CD4-positive, alpha-beta T cell treated with Interferon alpha-2 for 1 hour (primary cell): ENCODE data around the gene SLC39A8.

Source experiments
- DNase-seq, 2 donors: peaks; one replicate each; pipeline ENCODE4 v3.0.0-alpha.2; 2020 to 2022

The SLC39A8 gene

DNA sequence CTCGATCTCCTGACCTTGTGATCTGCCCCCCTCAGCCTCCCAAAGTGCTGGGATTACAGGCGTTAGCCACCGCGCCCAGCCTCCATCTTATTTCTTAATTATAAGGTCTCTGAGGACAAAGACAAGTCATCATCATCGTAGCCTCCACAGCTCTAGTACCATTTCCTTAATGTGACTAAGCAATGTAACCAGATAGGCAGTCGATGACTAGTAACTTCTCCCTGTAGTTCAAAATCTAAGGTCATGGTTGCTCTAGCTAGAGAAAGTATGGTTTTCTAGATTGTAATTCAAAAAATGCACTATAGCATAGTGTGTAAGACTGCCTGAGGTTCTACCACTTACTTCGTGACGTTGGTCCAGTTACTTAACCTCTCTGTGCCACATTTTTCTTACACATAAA, 6.9 kb downstream of the SLC39A8 start:
- no peak for DNase-seq

GRCh38 chr4:102335616-102336015, 9.7 kb downstream of the SLC39A8 start:
- peak in 1 of 2 donors; percentile 12 for DNase-seq

- DNase-seq: no peak
Measured at GRCh38 chr4:102334624-102335023, 10.7 kb downstream of the SLC39A8 start.

DNA sequence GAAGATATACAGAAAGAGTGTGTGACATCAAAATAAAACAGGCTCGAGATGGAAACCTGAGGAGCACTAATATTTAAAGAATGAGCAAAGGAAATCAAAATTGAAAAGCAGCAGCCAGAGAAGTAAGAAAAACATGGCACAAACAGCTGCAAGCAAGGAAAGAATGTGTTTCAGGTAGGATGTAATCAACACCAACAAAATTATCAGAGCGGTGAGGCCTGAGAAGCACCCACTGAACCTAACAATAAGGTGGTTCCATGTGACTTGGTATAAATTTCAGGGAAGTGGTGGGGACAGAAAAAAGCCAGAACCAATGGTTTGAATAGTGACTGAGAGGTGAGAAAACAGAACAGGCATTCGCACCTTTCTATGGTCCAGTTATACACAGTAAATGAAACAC, 11.5 kb downstream of the SLC39A8 start:
- DNase-seq: no peak

DNA sequence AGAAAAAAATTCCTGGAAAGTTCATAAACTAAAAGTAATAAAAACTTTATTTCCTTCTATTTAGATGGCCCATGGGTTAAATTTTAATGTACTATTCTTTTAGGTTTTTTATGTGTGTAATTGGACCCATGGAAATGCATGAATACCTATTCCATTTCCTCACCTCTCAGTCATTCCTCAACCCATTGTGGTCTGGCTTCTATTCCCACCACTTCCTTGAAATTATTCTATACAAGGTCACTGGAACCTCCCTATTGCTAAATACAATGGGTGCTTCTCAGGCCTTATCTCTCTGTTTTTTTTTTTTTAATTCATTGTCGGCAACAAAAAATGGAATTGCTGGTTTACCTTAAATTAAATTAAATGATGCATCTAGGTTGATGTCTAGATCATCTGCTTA, 17.2 kb downstream of the SLC39A8 start:
- DNase-seq: no peak

- no peak for DNase-seq
Measured at GRCh38 chr4:102326951-102327350, 18.3 kb downstream of the SLC39A8 start.

GRCh38 chr4:102324730-102325129, 20.6 kb downstream of the SLC39A8 start:
- no peak for DNase-seq

DNA sequence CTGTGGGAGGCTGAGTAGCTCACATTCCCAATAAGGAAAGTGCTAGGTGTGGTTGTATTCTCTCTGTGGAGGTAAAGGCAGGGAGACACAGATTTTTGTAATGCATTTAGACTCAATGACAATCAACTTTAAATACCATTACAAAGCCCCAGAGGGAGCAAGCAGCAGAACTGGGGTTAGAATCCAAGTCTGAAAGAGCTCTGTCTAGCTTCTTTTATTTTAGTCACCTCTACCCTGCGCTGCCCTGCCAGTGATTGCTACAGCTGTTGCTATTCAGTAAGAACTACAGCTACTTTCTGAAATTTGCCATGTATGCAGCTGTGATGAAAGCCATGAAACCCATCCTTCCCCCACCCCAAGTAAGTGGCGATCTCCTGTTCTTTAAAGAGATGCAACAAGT, 22.5 kb downstream of the SLC39A8 start:
- DNase-seq: no peak

DNA sequence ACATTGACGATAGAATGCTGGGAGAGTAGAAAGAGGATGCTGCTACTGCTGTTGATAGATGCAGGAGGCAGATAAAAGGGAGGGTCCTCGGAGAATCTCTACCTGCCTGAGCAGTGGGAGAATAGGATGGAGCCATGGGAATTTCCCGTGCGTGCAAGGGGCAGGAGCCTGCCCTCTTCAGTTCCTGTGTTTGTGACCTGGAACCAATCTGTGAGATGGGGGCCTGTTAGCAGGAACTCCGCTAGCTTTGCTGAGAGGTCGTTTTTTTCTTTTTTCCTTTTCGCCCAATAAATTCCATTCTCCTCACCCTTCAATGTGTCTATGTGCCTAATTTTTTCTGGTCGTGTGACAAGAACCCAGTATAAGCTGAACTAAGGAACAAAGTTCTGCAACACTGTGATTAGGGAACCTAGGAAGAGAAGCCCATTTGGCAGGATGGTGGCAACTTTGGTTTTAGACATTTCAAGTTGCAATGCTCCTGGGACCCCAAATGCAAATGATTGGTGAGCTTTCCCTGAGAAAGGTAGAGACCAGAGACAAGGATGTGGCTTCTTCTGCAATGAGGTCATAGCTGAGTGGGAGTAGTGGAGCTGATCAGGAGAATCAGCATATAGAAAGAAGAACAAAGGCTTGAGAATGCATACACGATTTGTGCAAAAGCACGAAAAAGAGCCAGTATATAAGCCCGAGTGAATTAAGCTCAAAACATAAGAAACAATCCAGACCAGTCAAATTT, 23.9 kb downstream of the SLC39A8 start:
- no peak for DNase-seq

DNA sequence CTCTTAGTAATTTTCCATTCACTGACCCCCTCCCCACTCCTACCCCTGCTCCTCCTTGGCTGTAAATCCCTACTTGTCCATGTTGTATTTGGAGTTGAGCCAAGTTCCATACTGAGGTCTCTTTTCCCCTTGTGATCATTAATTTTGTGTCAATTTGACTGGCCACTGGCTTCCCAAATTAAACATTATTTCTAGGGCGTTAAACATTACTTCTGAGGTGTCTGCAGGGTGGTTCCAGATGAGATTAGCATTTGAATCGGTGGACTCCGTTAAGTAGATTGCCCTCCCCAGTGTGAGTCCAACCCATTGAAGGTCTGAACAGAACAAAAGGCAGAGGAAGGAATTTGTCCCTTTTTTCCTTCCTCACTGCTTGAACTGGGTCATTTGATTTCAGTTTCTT, 25.7 kb downstream of the SLC39A8 start:
- DNase-seq: no peak

DNA sequence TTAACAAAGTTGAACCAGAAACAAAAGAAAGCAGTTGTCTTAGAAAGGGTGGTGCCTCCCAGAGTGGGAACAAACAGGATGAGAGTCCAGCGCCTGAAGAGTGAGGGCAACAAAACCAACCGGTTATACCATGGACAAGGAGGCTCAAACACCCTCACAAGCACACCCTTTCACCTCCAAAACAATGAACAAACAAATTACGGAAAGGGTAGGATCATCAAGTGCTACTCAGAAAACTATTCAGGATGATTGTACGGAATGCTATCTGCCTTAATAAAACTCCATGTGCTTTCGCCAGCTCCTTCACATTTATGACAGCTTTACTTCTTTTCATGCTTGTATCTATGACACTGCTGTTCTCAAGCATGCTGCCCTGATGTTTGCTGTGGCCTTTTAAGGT, 26.8 kb downstream of the SLC39A8 start:
- DNase-seq: no peak

DNA sequence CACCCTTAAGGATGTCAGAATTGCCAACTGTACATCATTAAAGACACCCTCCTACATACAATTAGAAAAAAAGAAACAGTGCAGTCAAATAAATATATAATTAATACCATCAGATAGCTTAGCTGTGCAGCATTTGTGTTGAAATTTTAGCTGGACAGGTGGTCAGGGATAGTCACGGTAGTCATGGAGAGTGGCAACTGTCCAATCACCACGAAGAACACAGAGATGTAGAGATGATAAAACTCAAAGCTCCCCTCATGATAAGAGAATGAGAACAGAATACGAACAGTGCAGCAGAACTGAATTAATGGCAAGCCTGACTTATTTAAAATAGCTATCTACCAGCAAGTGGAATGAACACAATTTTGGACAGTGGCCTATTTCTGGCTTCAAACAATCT, 27.2 kb downstream of the SLC39A8 start:
- DNase-seq: no peak

GRCh38 chr4:102317459-102317858, 27.8 kb downstream of the SLC39A8 start:
- DNase-seq: no peak

DNA sequence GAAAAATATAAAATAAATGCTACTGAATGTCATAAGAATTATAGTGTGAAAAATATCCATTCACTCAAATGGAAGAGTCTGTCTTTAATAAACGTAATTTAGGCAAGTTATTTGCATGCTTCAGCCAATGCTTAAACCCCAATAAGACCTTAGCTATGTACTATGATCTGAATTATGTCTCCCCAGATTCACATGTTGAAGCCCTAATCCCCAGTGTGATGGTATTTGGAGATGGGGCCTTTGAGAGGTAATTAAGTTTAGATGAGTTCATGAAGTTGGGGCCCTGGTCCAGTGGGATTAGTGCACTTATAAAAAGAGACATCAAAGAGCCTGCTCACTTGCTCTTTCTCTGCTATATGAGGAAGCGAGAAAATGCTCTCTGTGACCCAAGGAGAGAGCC, 28.7 kb downstream of the SLC39A8 start:
- DNase-seq: no peak

GRCh38 chr4:102315532-102315931, 29.8 kb downstream of the SLC39A8 start:
- DNase-seq: no peak

GRCh38 chr4:102312417-102312816, 32.9 kb downstream of the SLC39A8 start:
- DNase-seq: no peak

DNA sequence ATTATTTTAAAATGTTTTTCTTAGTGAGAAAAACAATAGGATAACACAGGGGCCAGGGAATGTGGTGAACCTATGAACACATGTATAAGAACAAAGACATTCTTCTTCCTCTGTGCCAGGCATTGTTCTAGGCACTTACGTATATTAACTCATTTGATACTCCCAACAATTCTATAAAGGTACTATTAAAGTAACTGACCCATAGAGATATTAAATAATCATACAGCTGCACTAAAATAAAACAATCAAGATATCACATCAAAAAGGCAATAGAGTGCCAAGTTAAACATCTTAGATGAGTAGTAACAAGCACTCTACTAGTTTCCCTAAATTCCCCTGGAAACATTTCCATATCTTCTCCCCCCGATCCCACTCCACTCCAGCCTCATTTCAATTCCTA, 33.4 kb downstream of the SLC39A8 start:
- no peak for DNase-seq

- DNase-seq: no peak
Measured at GRCh38 chr4:102311407-102311806, 33.9 kb downstream of the SLC39A8 start.

- no peak for DNase-seq
Measured at GRCh38 chr4:102308032-102308799, 37.1 kb downstream of the SLC39A8 start.

- no peak for DNase-seq
Measured at GRCh38 chr4:102305666-102306065, 39.6 kb downstream of the SLC39A8 start.

- no peak for DNase-seq
Measured at GRCh38 chr4:102302762-102303161, 42.5 kb downstream of the SLC39A8 start.

GRCh38 chr4:102301167-102301566, 44.1 kb downstream of the SLC39A8 start:
- no peak for DNase-seq

- peak; percentile 12 to 25 for DNase-seq
Measured at GRCh38 chr4:102299354-102300107, 45.8 kb downstream of the SLC39A8 start.

DNA sequence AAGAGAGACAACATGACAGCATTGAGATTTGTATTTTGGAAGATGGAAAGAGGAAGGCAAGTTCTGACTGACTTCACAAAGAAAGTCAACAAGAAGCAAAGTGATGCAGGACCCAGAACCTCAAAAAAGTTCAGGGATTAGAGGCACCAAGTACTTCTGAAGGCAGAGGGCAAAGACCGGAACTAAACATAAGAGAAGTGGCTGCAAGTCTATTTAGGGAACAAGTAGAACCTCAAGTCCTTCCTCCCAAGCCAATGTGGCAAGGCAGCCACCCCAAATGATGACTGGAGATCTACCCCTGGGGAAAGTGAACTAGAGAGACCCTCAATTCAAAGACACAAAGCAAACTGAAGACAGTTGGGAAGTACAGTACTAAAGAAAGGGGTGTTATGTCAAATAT, 46.6 kb downstream of the SLC39A8 start:
- no peak for DNase-seq
